Esophagus squamous epithelium (tissue), 5 donors: ENCODE results near the gene PXK. TPM values are rescaled to one million over a fixed set of nuclear protein-coding genes. Genes with fewer than 3 reads are reported as not detected.

ENCODE experiments used
- DNase-seq: peaks from one replicate; lab custom pipeline; 2025; lab: John Stamatoyannopoulos, UW
- H3K27ac ChIP-seq, 4 donors: fragments of 200-600 bp; sonication (generic); one replicate each; pipeline ENCODE4 v1.5.1; 2016 to 2019; ENCODE audit warnings: mild to moderate bottlenecking in 1 of 4
- H3K27me3 ChIP-seq, 4 donors: fragments of 200-600 bp; sonication (generic); 1 replicate in 3 of 4; 2 replicates in 1 of 4; pipeline versions ENCODE4 v1.5.1 to v1.6.0; 2017 to 2021; ENCODE audit warnings: antibody characterized with exemption in 1 of 4
- H3K36me3 ChIP-seq, 3 donors: fragments of 200-600 bp; sonication (generic); one replicate each; pipeline ENCODE4 v1.5.1; 2016 to 2019
- H3K4me1 ChIP-seq, 3 donors: fragments of 200-600 bp; sonication (generic); one replicate each; pipeline ENCODE4 v1.5.1; 2017 to 2019
- H3K4me3 ChIP-seq, 4 donors: fragments of 200-600 bp; sonication (generic); 1 replicate in 3 of 4; 2 replicates in 1 of 4; pipeline ENCODE4 v1.5.1; 2016 to 2019; ENCODE audit warnings: mild to moderate bottlenecking in 2 of 4, moderate library complexity in 1 of 4
- H3K9me3 ChIP-seq, 3 donors: fragments of 200-600 bp; sonication (generic); one replicate each; pipeline ENCODE4 v1.5.1; 2016 to 2019
- CTCF ChIP-seq, 6 experiments: fragments of 450-650 bp in 4 of 6; fragments of 200-600 bp in 2 of 6; sonication (generic) in 2 of 6; IDR thresholded peaks; one replicate each; pipeline ENCODE4 v1.5.1; 2016 to 2019; ENCODE audit warnings: antibody characterized with exemption in 6 of 6, mild to moderate bottlenecking in 4 of 6, moderate library complexity in 4 of 6
- POLR2A ChIP-seq, 4 donors: fragments of 450-650 bp; IDR thresholded peaks; one replicate each; pipeline ENCODE4 v1.6.1; 2017; ENCODE audit warnings: antibody characterized with exemption in 4 of 4, mild to moderate bottlenecking in 4 of 4, moderate library complexity in 3 of 4
- WGBS, 2 donors: methylation state at CpG; one replicate each; pipeline ENCODE4 v1.1.5; 2018; 5-methylcytosine and 5-hydroxymethylcytosine counted together
- intact Hi-C: fragments of 100-400 bp; cut with DNase I; formaldehyde crosslinking; loops from one replicate; pipeline ENCODE4 v1.15.0; 2022
- total RNA-seq, 4 donors: library from RNA; depleted of rRNA; stranded (reverse); fragments of >200 nt; gene quantifications; one replicate each; pipeline ENCODE4 v1.1.0, GENCODE V29; 2016
- donor health status: DM: yes; HTN: yes; CAD: no.

Gene PXK
- total RNA-seq, 4 donors from 2014 or later = 6.5 to 25.9 (median 12.2) TPM

- H3K4me3 ChIP-seq = no peak overlapping the region
- H3K27me3 ChIP-seq = no peaks in the 10 kb centered on the region
- H3K9me3 ChIP-seq = no peaks in the 10 kb centered on the region
- no peak overlapping the region for H3K27ac ChIP-seq
- TF ChIP-seq POLR2A (IDR thresholded peaks at IDR 0.05) (no peak), CTCF (IDR thresholded peaks at IDR 0.05) (no peak)
- no peaks in the 10 kb centered on the region for H3K4me1 ChIP-seq
- no peak for DNase-seq
- intact Hi-C loops = no loop called here
- 65 to 72% methylated on average over 4 of the region's 4 CpGs for WGBS, 2 donors
- H3K36me3 ChIP-seq = peaks cover 0 to 90% (median 6%) of the 10 kb centered on the region in 3 donors
Observed at GRCh38 chr3:58404396-58404795, 71.7 kb downstream of the PXK start.

GRCh38 chr3:58408906-58409305 lies 76.2 kb downstream of the PXK start:
- Histone ChIP-seq H3K4me1 (no peaks in the 10 kb centered on the region), H3K27me3 (no peaks in the 10 kb centered on the region), H3K36me3 (peaks cover 3 to 82% (median 9%) of the 10 kb centered on the region in 3 donors), H3K4me3 (no peak overlapping the region), H3K27ac (no peak overlapping the region), H3K9me3 (no peaks in the 10 kb centered on the region)
- TF ChIP-seq POLR2A (IDR thresholded peaks at IDR 0.05) = no peak
- TF ChIP-seq CTCF (IDR thresholded peaks at IDR 0.05) = no peak
- WGBS, 2 donors = 80 to 81% methylated on average over 4 to 5 of the region's 5 CpGs
- intact Hi-C loops = no loop called here
- no peak for DNase-seq

GRCh38 chr3:58409663-58410062 lies 77.0 kb downstream of the PXK start:
- no peak overlapping the region for H3K27ac ChIP-seq
- peaks cover 3 to 75% (median 9%) of the 10 kb centered on the region in 3 donors for H3K36me3 ChIP-seq
- TF ChIP-seq CTCF (IDR thresholded peaks at IDR 0.05) (no peak), POLR2A (IDR thresholded peaks at IDR 0.05) (no peak)
- 70 to 81% methylated on average over 3 of the region's 3 CpGs for WGBS, 2 donors
- intact Hi-C loops = loop anchor here (5.0 kb wide), 1 partner anchor 87 kb away; no protein-coding TSS in a partner anchor
- H3K4me1 ChIP-seq = peaks cover 0 to 5% (median 0%) of the 10 kb centered on the region in 3 donors
- DNase-seq = no peak
- H3K9me3 ChIP-seq = no peaks in the 10 kb centered on the region
- H3K27me3 ChIP-seq = no peaks in the 10 kb centered on the region
- H3K4me3 ChIP-seq = no peak overlapping the region

- H3K4me1 ChIP-seq = peaks cover 0 to 8% (median 0%) of the 10 kb centered on the region in 3 donors
- H3K4me3 ChIP-seq = no peak overlapping the region
- no peak overlapping the region for H3K27ac ChIP-seq
- no peak for DNase-seq
- H3K36me3 ChIP-seq = peaks cover 3 to 71% (median 9%) of the 10 kb centered on the region in 3 donors
- WGBS, 2 donors = 81 to 91% methylated on average over 3 of the region's 3 CpGs
- no peaks in the 10 kb centered on the region for H3K27me3 ChIP-seq
- intact Hi-C loops = loop anchor here (5.0 kb wide), 1 partner anchor 89 kb away; no protein-coding TSS in a partner anchor
- no peak for TF ChIP-seq CTCF (IDR thresholded peaks at IDR 0.05)
- no peak for TF ChIP-seq POLR2A (IDR thresholded peaks at IDR 0.05)
- H3K9me3 ChIP-seq = no peaks in the 10 kb centered on the region
Observed at GRCh38 chr3:58411036-58411435, 78.3 kb downstream of the PXK start.

GRCh38 chr3:58411851-58412830 lies 79.4 kb downstream of the PXK start:
- Histone ChIP-seq H3K4me1 (peaks cover 0 to 8% (median 0%) of the 10 kb centered on the region in 3 donors), H3K9me3 (no peaks in the 10 kb centered on the region), H3K36me3 (peaks cover 3 to 65% (median 9%) of the 10 kb centered on the region in 3 donors), H3K4me3 (no peak overlapping the region), H3K27ac (no peak overlapping the region), H3K27me3 (no peaks in the 10 kb centered on the region)
- WGBS, 2 donors = 80 to 88% methylated on average over 8 of the region's 8 CpGs
- TF ChIP-seq POLR2A (IDR thresholded peaks at IDR 0.05) = no peak
- no peak for TF ChIP-seq CTCF (IDR thresholded peaks at IDR 0.05)
- intact Hi-C loops = loop anchor here (5.0 kb wide), 1 partner anchor 90 kb away; no protein-coding TSS in a partner anchor
- no peak for DNase-seq
